Activated T-cell treated with anti-CD3 and anti-CD28 coated beads, Interleukin-2, amount 50 U/mL, for 24 hours (primary cell): Measurements from ENCODE around the gene SLC22A3.
"Not testable (repeated sequence)": the region's sequence is repeated elsewhere in the genome, so short reads cannot be mapped to it uniquely, and the experiment has no call there.

Source experiments
- DNase-seq: peaks from one replicate; pipeline ENCODE4 v3.0.0-alpha.2; 2020
- H3K27ac Mint-ChIP-seq: 2 replicates; pipeline ENCODE4 v1.8.0; 2020; ENCODE audit warnings: mild to moderate bottlenecking, mixed read lengths
- H3K27me3 Mint-ChIP-seq: 2 replicates; pipeline ENCODE4 v1.8.0; 2020; ENCODE audit warnings: mixed read lengths
- H3K36me3 Mint-ChIP-seq: 2 replicates; pipeline ENCODE4 v1.8.0; 2020; ENCODE audit warnings: low read depth, mixed read lengths
- H3K4me1 Mint-ChIP-seq: 2 replicates; pipeline ENCODE4 v1.8.0; 2020; ENCODE audit warnings: low read depth, mixed read lengths
- H3K4me3 Mint-ChIP-seq: 2 replicates; pipeline ENCODE4 v1.8.0; 2020; ENCODE audit warnings: mild to moderate bottlenecking, moderate library complexity, mixed read lengths
- H3K9me3 Mint-ChIP-seq: 2 replicates; pipeline ENCODE4 v1.8.0; 2020; ENCODE audit warnings: mixed read lengths

SLC22A3 gene

DNA sequence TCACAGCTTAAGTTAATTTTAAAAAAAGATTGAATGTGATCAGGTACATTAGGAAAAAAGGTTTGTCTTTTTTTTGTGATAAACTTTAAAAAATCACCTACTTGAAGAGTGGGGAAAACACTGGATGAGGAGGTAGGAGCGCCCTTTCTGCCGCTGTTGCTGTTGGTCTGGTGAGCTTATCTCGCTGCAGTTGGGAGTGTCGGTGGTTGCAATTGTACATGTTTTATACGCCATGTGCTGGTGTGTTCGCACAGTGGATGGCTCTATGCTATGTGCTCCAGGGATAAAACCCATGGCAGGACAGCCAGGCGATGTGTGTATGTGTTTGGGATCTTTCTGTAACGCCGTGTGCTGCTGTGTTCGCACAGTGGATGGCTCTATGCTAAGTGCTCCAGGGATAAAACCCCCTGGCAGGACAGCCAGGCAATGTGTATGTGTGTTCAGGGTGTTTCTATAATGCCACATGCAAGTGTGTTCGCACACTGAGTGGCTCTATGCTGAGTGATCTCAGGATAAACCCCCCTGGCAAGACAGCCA, 1.7 kb downstream of the SLC22A3 start:
- Mint-ChIP-seq H3K36me3 (no peaks in the 10 kb centered on the region), H3K27ac (no peak overlapping the region), H3K9me3 (no peaks in the 10 kb centered on the region), H3K4me1 (peaks cover 6% of the 10 kb centered on the region), H3K27me3 (peaks cover 59% of the 10 kb centered on the region), H3K4me3 (no peak overlapping the region)
- no peak for DNase-seq

DNA sequence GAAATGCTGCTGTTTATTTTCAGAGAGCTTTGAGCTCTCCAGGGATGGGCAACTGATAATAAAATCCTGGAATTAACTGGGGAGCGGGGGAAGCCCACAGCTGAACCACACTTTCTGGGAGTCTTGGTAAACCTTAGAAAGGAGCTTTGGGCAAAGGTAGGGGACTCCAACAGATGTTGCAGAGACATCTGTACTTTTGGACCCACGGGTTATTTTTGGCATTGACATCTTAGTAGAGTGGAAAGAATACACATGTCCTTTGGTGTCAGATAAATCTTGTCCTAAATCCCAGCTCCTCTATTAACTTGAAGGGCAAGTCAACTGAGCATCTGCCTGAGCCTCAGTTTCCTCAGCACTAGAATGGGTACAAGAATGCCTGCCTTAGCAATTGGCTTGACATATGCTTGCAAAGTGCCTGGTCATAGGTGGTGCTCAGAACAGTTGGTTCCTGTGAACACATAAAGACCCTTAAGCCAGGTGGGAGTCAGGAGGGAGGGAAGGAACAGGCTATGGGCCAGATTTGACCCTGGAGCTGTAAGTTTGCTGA, 5.8 kb downstream of the SLC22A3 start:
- no peak overlapping the region for H3K27ac Mint-ChIP-seq
- H3K36me3 Mint-ChIP-seq = no peaks in the 10 kb centered on the region
- peaks cover 46% of the 10 kb centered on the region for H3K27me3 Mint-ChIP-seq
- peaks cover 2% of the 10 kb centered on the region for H3K4me1 Mint-ChIP-seq
- DNase-seq = no peak
- H3K4me3 Mint-ChIP-seq = no peak overlapping the region
- no peaks in the 10 kb centered on the region for H3K9me3 Mint-ChIP-seq

DNA sequence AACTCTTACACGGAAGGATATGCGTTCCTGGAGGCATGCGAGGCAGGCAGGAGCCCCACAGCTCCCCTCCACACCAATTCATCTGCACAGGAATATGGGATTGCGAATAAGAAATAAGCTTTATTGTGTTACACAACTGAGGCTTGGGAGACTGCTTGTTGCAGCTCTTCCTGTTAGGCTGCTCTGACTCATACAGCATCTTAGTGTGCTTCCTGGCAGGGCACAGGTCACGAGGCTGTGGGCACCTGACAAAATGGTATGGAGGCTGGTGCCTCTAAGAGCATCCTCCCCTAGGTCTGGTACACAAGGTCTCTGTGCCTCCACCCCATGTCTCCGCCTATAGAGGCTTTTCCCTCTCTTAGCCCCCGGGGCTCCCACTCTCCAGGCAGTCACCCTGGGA, 6.8 kb downstream of the SLC22A3 start:
- H3K4me1 Mint-ChIP-seq = no peaks in the 10 kb centered on the region
- H3K4me3 Mint-ChIP-seq = no peak overlapping the region
- no peaks in the 10 kb centered on the region for H3K36me3 Mint-ChIP-seq
- no peak overlapping the region for H3K27ac Mint-ChIP-seq
- DNase-seq = no peak
- H3K9me3 Mint-ChIP-seq = no peaks in the 10 kb centered on the region
- peaks cover 36% of the 10 kb centered on the region for H3K27me3 Mint-ChIP-seq

DNA sequence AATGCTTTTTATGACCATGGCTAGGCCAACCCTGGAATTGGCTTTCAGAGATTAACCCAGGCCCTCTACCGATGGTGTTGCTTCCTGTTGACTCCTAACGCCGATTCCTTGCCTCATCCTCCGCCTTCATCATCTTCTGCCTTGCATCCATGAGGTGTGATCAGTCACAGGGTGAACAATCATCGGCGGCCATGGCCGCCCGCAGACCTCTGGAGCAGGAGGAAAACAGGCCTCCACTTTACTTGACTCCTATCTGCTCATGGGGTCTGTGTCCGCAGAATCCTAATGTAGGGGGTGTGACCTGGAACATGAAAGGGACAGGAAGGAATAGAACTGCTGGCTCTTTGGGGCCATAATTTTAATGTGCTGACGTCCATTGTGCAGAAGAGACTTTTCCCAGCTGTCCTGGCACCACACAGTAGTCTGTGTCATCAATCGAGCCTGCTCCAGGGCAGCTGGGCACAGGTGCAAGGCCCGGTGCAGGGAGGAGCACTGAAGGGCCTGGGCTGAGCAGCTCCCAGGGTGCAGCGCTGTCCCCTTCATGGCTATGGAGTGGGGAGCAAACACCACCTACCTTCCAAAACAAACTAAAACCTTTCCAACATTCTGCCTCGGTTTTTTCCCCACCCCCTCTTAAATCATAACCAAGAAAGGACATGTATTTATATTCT, 8.0 kb downstream of the SLC22A3 start:
- DNase-seq = no peak
- Mint-ChIP-seq H3K4me1 (no peaks in the 10 kb centered on the region), H3K27ac (no peak overlapping the region), H3K27me3 (peaks cover 27% of the 10 kb centered on the region), H3K36me3 (no peaks in the 10 kb centered on the region), H3K4me3 (no peak overlapping the region), H3K9me3 (no peaks in the 10 kb centered on the region)

DNA sequence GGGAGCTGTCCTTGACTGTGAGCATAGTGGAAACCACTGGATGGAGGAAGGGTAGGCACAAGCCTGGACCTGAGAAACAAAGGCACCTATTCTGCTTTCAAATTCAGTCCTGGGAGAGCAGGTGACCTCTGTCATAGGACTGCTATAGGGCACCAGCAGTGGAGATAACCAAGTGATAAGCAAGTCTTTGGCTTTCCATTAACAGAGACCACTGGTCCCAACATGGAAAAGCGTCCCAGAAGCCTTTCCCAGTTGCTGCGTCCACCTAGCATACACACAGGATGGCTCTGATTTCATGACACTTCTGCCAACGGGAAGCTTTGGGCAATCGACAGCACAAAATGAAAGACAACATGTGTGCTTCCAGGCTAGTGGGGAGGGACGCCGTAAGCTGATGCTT, 8.9 kb downstream of the SLC22A3 start:
- Mint-ChIP-seq H3K36me3 (no peaks in the 10 kb centered on the region), H3K4me1 (no peaks in the 10 kb centered on the region), H3K9me3 (no peaks in the 10 kb centered on the region), H3K27ac (no peak overlapping the region), H3K27me3 (peaks cover 27% of the 10 kb centered on the region), H3K4me3 (no peak overlapping the region)
- no peak for DNase-seq

DNA sequence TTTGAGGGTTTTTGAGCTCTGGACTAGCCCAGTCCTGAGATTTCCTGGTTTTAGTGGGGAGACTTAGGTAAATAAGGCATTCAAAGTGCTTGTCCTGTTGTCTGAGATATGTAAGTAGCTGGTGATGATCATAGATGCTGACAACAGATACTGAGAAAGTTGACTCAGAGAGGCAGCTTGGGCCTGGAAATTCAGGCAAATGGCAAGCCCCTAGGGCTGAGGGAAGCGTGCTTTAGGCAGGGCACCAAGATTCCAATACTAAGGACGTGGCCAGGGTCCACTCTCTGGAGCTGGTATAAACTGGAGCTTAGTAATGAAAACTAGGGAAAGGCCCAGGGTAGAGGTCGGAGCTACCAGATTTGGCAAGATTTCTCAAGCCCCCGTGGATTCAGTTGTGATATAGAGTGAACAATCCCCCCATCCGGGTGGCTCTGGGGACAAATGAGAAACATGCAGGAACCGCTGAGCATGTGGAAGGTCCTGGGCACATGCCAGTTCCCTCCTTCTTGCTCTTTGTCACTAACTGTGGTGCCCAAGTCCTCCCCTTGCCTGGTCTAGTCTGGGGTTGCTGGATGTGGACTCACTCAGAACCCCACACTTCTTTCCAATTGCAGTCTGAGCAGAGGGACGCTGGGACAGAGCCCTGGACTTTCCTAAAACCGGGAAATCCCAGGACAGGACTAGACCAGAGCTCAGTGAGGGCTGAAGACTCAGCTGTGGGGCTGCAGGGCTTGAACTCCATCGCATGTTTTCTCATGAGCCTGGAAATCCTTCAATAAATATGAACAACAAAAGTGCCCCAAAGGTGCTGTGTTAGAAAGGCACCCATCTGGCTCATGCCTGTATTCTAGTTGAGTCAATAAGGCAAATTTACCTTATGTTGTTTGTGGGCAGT, 10.3 kb downstream of the SLC22A3 start:
- Mint-ChIP-seq H3K4me3 (no peak overlapping the region), H3K27ac (no peak overlapping the region), H3K36me3 (no peaks in the 10 kb centered on the region), H3K9me3 (no peaks in the 10 kb centered on the region), H3K27me3 (peaks cover 24% of the 10 kb centered on the region), H3K4me1 (no peaks in the 10 kb centered on the region)
- no peak for DNase-seq

DNA sequence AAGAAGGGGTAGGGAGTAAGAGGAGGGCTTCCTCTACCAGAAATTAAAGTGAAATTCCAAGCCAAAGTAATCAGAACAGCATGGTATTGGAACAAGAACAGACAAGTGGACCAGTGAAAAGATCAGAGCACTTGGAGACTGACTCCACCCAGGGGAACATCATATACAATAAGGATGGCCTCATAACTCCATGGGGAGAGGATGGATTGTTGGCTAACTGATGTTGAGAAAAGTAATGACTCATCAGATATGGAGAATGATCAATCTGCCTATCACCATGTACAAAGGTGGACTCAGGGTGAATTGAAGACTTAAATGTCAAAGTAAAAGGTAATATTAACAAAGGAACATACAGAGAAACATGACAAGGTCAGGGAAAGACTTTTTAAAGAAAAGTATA, 12.8 kb downstream of the SLC22A3 start:
- Mint-ChIP-seq H3K4me1 (no peaks in the 10 kb centered on the region), H3K27me3 (peaks cover 13% of the 10 kb centered on the region), H3K4me3 (no peak overlapping the region), H3K36me3 (no peaks in the 10 kb centered on the region), H3K9me3 (no peaks in the 10 kb centered on the region), H3K27ac (no peak overlapping the region)
- DNase-seq = no peak

DNA sequence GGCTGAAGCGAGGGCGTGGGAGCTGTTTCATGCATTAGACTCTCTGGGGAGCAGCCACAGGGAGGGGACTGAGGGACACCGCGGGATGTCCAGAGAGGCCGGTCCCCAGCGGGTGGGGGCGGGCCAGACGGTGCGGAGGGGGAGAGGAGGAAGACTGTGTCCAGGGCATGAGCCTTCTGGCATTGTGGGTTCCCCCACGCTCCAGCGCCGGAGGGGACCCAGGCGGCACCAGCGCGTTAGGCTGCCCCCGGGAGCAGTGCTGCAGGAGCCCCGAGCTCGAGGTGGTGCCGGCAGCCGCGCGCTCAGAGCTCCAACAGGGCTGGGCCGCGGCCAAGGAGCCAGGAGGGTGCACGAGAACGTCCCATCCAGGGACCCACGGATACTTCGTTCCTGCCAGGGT, 14.4 kb downstream of the SLC22A3 start:
- Mint-ChIP-seq H3K4me3 (no peak overlapping the region), H3K9me3 (no peaks in the 10 kb centered on the region), H3K27me3 (peaks cover 3% of the 10 kb centered on the region), H3K4me1 (no peaks in the 10 kb centered on the region), H3K36me3 (no peaks in the 10 kb centered on the region), H3K27ac (no peak overlapping the region)
- no peak for DNase-seq

DNA sequence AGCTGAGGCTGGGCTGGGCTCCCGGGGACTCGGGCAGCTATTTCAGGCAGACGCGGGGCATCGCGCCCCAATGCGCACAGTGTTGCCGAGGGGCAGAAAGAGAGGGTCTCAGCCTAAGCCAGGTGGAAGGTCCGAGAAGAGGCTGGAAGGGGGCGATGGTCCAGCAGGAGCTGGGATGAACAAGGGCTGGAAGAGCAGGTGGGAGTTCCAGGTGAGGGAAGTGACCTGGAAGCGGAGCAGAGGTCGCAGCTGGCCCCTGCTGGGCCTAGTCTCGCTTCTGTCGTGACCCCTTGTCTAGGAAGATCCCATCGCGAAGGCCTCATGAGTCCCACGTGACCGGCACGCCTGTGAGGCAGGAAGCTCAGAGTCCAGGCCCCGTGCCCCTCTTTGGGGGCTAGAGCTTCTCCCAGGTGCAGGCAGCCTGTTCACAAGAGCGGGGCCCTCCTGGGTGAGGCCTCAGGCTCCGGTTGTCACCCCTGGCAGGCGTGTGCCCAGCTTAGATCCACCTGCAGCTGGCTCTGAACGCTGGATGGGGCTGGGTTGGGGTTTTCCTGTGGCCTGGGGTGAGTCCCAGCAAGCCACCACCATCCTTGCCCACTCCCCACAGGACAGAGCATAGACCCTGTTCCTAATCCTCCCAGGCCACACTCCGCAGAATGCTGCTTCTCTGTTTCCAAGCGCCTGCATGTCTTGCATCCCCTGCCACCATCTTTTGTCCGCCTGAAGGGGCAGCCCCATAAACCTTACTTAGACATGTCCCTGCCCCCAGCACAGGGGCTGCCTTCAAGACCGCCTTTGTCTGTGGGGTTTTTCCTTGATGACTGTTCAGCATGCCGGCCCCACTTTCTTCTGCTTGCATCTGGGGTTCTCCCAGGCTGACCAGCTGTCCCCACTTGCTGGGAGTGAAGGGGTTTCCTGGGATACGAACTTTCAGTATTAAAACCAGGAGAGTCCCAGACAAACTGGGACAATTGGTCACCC, 15.1 kb downstream of the SLC22A3 start:
- H3K4me1 Mint-ChIP-seq = no peaks in the 10 kb centered on the region
- H3K4me3 Mint-ChIP-seq = no peak overlapping the region
- no peak overlapping the region for H3K27ac Mint-ChIP-seq
- no peaks in the 10 kb centered on the region for H3K36me3 Mint-ChIP-seq
- peaks cover 3% of the 10 kb centered on the region for H3K27me3 Mint-ChIP-seq
- no peak for DNase-seq
- no peaks in the 10 kb centered on the region for H3K9me3 Mint-ChIP-seq

DNA sequence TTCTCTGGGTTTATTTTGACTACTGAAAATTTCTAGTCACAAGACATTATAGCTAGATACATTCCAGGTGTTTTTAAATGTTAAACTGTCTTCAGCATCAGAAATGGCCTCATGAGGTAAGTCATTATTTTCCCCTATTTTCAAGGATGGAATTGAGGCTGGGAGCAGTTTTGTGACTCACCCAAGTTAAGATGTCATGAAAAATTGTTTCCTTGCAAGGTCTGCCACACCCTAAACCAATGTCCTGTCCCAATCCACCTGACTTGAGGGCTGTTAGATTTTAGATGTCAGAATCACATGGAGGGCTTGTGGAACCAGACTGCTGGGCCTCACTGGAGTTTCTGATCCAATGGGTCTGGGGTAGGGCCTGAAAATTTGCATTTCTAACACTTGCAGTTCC, 16.9 kb downstream of the SLC22A3 start:
- Mint-ChIP-seq H3K4me1 (no peaks in the 10 kb centered on the region), H3K36me3 (no peaks in the 10 kb centered on the region), H3K9me3 (no peaks in the 10 kb centered on the region), H3K4me3 (no peak overlapping the region), H3K27ac (no peak overlapping the region), H3K27me3 (peaks cover 3% of the 10 kb centered on the region)
- DNase-seq = no peak

DNA sequence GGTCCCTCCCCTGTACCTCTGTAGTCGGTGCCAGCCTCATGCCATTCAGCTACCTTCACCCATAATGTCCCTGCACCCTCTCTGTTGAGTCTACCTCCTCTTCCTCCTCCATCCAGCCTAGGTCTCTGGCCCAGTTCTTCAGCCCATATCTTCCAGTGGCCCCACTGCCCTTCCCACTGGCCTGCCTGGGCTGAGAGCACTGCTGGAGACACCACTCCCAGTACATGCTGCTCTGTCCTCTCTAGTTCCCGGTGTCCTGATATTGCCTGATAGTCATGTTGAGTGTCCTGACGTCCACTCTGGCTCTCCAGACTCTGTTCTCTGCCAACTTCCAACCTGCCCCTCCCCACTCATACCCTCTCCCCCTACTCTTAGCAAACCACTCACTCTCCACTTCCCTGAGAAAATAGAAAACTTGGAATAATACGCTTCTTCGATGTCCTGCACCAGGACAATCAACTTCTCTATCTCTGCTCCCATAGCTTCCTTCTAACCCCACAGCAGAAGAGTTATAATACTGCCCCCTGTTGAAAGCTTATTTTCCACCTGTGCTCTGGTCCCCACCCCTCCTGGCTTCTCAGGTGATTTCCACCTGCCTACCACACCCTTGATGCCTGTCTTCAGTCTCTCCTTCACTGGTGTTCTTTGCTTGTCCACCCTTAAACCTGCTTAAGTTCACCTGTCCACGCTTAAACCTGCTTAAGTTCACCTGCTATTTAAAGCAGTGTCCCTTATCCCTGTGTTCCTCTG, 19.8 kb downstream of the SLC22A3 start:
- Mint-ChIP-seq H3K4me1 (no peaks in the 10 kb centered on the region), H3K36me3 (no peaks in the 10 kb centered on the region), H3K9me3 (no peaks in the 10 kb centered on the region), H3K27ac (no peak overlapping the region), H3K27me3 (peaks cover 7% of the 10 kb centered on the region), H3K4me3 (no peak overlapping the region)
- DNase-seq = no peak

DNA sequence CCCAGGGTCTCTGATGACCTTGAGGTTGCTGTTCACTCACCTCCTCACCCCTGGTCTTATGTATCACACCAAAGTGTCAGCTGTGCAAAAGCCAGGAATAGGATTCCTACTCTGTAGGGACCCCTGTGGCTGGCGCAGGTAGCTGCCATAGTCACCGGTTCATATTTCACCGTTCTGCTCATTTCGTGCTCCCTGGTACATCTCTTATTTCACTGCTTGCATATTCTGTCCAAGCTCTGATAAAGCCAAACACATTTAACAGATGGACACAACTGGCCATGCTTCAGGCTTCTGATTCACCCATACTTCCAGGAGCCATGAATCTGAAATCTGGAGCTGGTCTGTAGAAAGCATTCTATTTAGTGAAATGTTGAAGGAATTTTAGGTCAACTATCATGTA, 20.5 kb downstream of the SLC22A3 start:
- H3K27ac Mint-ChIP-seq = no peak overlapping the region
- H3K4me1 Mint-ChIP-seq = no peaks in the 10 kb centered on the region
- no peak overlapping the region for H3K4me3 Mint-ChIP-seq
- no peaks in the 10 kb centered on the region for H3K36me3 Mint-ChIP-seq
- H3K27me3 Mint-ChIP-seq = peaks cover 12% of the 10 kb centered on the region
- no peak for DNase-seq
- H3K9me3 Mint-ChIP-seq = no peaks in the 10 kb centered on the region

DNA sequence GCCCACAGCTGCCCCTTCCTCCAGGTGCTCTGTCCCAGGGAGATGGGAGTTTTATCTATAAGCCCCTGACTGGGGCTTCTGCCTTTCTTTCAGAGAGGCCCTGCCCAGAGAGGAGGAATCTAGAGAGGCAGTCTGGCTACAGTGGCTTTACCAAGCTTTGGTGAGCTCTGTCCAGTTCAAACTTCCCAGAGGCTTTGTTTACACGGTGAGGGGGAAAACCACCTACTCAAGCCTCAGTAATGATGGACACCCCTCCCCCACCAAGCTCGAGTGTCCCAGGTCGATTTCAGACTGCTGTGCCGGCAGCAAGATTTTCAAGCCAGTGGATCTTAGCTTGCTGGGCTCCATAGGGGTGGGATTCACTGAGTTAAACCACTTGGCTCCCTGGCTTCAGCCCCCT, 25.4 kb downstream of the SLC22A3 start:
- H3K27me3 Mint-ChIP-seq = peaks cover 28% of the 10 kb centered on the region
- not testable (repeated sequence) for H3K4me1 Mint-ChIP-seq, H3K9me3 Mint-ChIP-seq, H3K4me3 Mint-ChIP-seq, H3K36me3 Mint-ChIP-seq, DNase-seq, H3K27ac Mint-ChIP-seq
